H1 (cell line): Measurements from ENCODE around the gene MGAT5. TPM values are rescaled to one million over a fixed set of nuclear protein-coding genes. Genes with fewer than 3 reads are reported as not detected.

Source experiments
- CTCF ChIA-PET: fragments of 300-600 bp; sonication (Branson Sonifier 250); formaldehyde crosslinking; loops from one replicate; lab custom pipeline; 2021; ENCODE audit not compliant: partially characterized antibody; lab: Charles Lee
- POLR2A ChIA-PET: fragments of 300-600 bp; sonication (Branson Sonifier 250); formaldehyde crosslinking; loops from one replicate; lab custom pipeline; 2021; ENCODE audit warnings: inconsistent platforms; ENCODE audit not compliant: partially characterized antibody; lab: Charles Lee
- DNase-seq, 2 experiments: peaks; one replicate each; pipeline versions ENCODE4 v3.0.0 to v3.0.0-alpha.2; 2010 to 2022; ENCODE audit warnings: low spot score in 2 of 2, low read depth in 1 of 2, mixed read lengths in 1 of 2
- FAIRE-seq: peaks from 2 replicates; lab custom pipeline; 2011; peaks lifted over from hg19 to GRCh38; lab: Jason Lieb, UNC
- H2AFZ ChIP-seq: 2 replicates; pipeline ENCODE4 v1.8.1; 2012; ENCODE audit warnings: low read length, inconsistent platforms
- H2AK5ac ChIP-seq: 2 replicates; pipeline ENCODE4 v1.6.1; 2013; ENCODE audit warnings: low read depth, low read length
- H2BK120ac ChIP-seq: replicated peaks from 2 replicates; pipeline ENCODE3; 2013; ENCODE audit warnings: low read depth, low read length, inconsistent platforms
- H2BK12ac ChIP-seq: 2 replicates; pipeline ENCODE4 v1.6.1; 2013; ENCODE audit warnings: low read depth, low read length
- H2BK15ac ChIP-seq: 2 replicates; pipeline ENCODE4 v1.6.1; 2013; ENCODE audit warnings: low read length
- H2BK20ac ChIP-seq: 2 replicates; pipeline ENCODE4 v1.6.1; 2013; ENCODE audit warnings: low read length
- H2BK5ac ChIP-seq: 2 replicates; pipeline ENCODE4 v1.6.1; 2013; ENCODE audit warnings: low read depth, low read length
- H3K14ac ChIP-seq: 2 replicates; pipeline ENCODE4 v1.6.1; 2013; ENCODE audit warnings: inconsistent platforms; ENCODE audit not compliant: insufficient read length
- H3K18ac ChIP-seq: 2 replicates; pipeline ENCODE4 v1.6.1; 2013; ENCODE audit warnings: low read length; ENCODE audit errors: extremely low read depth
- H3K23ac ChIP-seq: 2 replicates; pipeline ENCODE4 v1.6.1; 2013; ENCODE audit warnings: inconsistent platforms; ENCODE audit not compliant: insufficient read length
- H3K23me2 ChIP-seq: 2 replicates; pipeline ENCODE4 v1.6.1; 2013; ENCODE audit warnings: low read depth, low read length
- H3K27ac ChIP-seq: 2 replicates; pipeline ENCODE4 v1.6.1; 2011; ENCODE audit warnings: low read depth, low read length, inconsistent platforms
- H3K27me3 ChIP-seq, 4 experiments: replicated peaks in 1 of 4; 1 replicate in 1 of 4; 2 replicates in 3 of 4; pipeline versions ENCODE4 v1.6.1 to v1.8.1; 2011 to 2013; ENCODE audit warnings: low read length in 3 of 4, mild to moderate bottlenecking in 3 of 4, inconsistent platforms in 2 of 4, mixed read lengths in 2 of 4, moderate library complexity in 1 of 4; ENCODE audit not compliant: control insufficient read depth in 3 of 4, insufficient read depth in 3 of 4; ENCODE audit errors: extremely low read depth in 1 of 4
- H3K36me3 ChIP-seq, 4 experiments: 2 replicates each; pipeline versions ENCODE4 v1.6.1 to v1.8.1; 2011 to 2013; ENCODE audit warnings: mild to moderate bottlenecking in 4 of 4, low read length in 3 of 4, moderate library complexity in 2 of 4, control low read depth in 1 of 4, inconsistent platforms in 1 of 4; ENCODE audit not compliant: insufficient read depth in 4 of 4, control insufficient read depth in 2 of 4
- H3K4ac ChIP-seq: replicated peaks from 2 replicates; pipeline ENCODE3; 2013; ENCODE audit warnings: low read length, low read depth, mixed read lengths, inconsistent platforms; ENCODE audit not compliant: insufficient read length
- H3K4me1 ChIP-seq, 4 experiments: replicated peaks in 1 of 4; 1 replicate in 1 of 4; 2 replicates in 3 of 4; pipeline versions ENCODE4 v1.6.1 to v1.8.1; 2011 to 2013; ENCODE audit warnings: low read length in 3 of 4, inconsistent platforms in 2 of 4, mixed read lengths in 1 of 4; ENCODE audit not compliant: insufficient read depth in 4 of 4, control insufficient read depth in 3 of 4
- H3K4me2 ChIP-seq, 2 experiments: 2 replicates each; pipeline versions ENCODE4 v1.6.1 to v1.8.1; 2011 to 2013; ENCODE audit warnings: low read depth in 2 of 2, low read length in 2 of 2, control low read depth in 1 of 2, inconsistent platforms in 1 of 2, mild to moderate bottlenecking in 1 of 2; ENCODE audit not compliant: insufficient read depth in 1 of 2
- H3K4me3 ChIP-seq, 4 experiments: fragments of 200-600, 300-600 bp in 1 of 4; sonication (generic), shearing (Covaris generic), sonication (Bioruptor Twin) in 1 of 4; 2 replicates each; pipeline versions ENCODE4 v1.5.1 to v1.8.1; 2011 to 2016; ENCODE audit warnings: low read length in 4 of 4, low read depth in 3 of 4, control low read depth in 2 of 4, inconsistent platforms in 2 of 4, mild to moderate bottlenecking in 2 of 4, mixed read lengths in 1 of 4, moderate library complexity in 1 of 4; ENCODE audit not compliant: insufficient read depth in 2 of 4; ENCODE audit errors: extremely low read depth in 1 of 4
- H3K56ac ChIP-seq: replicated peaks from 2 replicates; pipeline ENCODE3; 2013; ENCODE audit warnings: low read depth, mild to moderate bottlenecking, mixed read lengths, low read length, inconsistent platforms; ENCODE audit not compliant: insufficient read length
- H3K79me1 ChIP-seq: 2 replicates; pipeline ENCODE4 v1.6.1; 2013; ENCODE audit warnings: low read depth, low read length, control low read depth
- H3K79me2 ChIP-seq, 2 experiments: 2 replicates each; pipeline versions ENCODE4 v1.6.1 to v1.8.1; 2012 to 2013; ENCODE audit warnings: low read length in 2 of 2, mild to moderate bottlenecking in 2 of 2, inconsistent platforms in 1 of 2; ENCODE audit not compliant: insufficient read depth in 2 of 2, control insufficient read depth in 1 of 2
- H3K9ac ChIP-seq, 4 experiments: replicated peaks in 1 of 4; 1 replicate in 1 of 4; 2 replicates in 3 of 4; pipeline versions ENCODE4 v1.6.1 to v1.8.1; 2011 to 2013; ENCODE audit warnings: low read depth in 3 of 4, low read length in 3 of 4, control low read depth in 2 of 4, mild to moderate bottlenecking in 2 of 4, moderate library complexity in 2 of 4, inconsistent platforms in 1 of 4; ENCODE audit errors: extremely low read depth in 1 of 4
- H3K9me3 ChIP-seq, 2 experiments: 2 replicates each; pipeline versions ENCODE4 v1.6.1 to v1.8.1; 2012 to 2013; ENCODE audit warnings: mild to moderate bottlenecking in 2 of 2, moderate library complexity in 2 of 2, control low read depth in 1 of 2, inconsistent platforms in 1 of 2, low read depth in 1 of 2, low read length in 1 of 2, mixed read lengths in 1 of 2; ENCODE audit not compliant: insufficient read depth in 2 of 2
- H4K20me1 ChIP-seq, 2 experiments: replicated peaks in 1 of 2; 2 replicates each; pipeline versions ENCODE3 to v1.8.1; 2011 to 2013; ENCODE audit warnings: inconsistent platforms in 2 of 2, low read length in 2 of 2, mild to moderate bottlenecking in 1 of 2; ENCODE audit not compliant: insufficient read depth in 2 of 2, control insufficient read depth in 1 of 2
- H4K5ac ChIP-seq: 2 replicates; pipeline ENCODE4 v1.6.1; 2013; ENCODE audit warnings: low read length, low read depth, mixed read lengths, inconsistent platforms; ENCODE audit not compliant: insufficient read length
- H4K8ac ChIP-seq: 2 replicates; pipeline ENCODE4 v1.8.0; 2013; ENCODE audit warnings: mild to moderate bottlenecking, moderate library complexity, low read length, inconsistent platforms; ENCODE audit not compliant: insufficient read depth; ENCODE audit errors: extremely low read depth
- H4K91ac ChIP-seq: replicated peaks from 2 replicates; pipeline ENCODE3; 2013; ENCODE audit warnings: low read length, mixed read lengths, inconsistent platforms; ENCODE audit not compliant: insufficient read length
- TAF1 ChIP-seq: IDR thresholded peaks from 2 replicates; pipeline ENCODE4 v1.6.1; 2011; ENCODE audit warnings: mild to moderate bottlenecking, low read depth, low read length
- ZNF274 ChIP-seq: IDR thresholded peaks from 2 replicates; pipeline ENCODE4 v1.7.0; 2012; ENCODE audit warnings: low read length, borderline replicate concordance; ENCODE audit errors: extremely low read depth
- WGBS, 2 experiments: shearing (Covaris generic) in 1 of 2; methylation state at CpG; one replicate each; pipeline versions ENCODE4 v1.1.6 to v1.1.7; 2013 to 2015; ENCODE audit warnings: low lambda C conversion rate in 2 of 2, mixed read lengths in 2 of 2, inconsistent platforms in 1 of 2, low coverage in 1 of 2, missing lambda C conversion rate in 1 of 2; ENCODE audit not compliant: insufficient replicate concordance in 2 of 2, insufficient coverage in 1 of 2, insufficient read length in 1 of 2; ENCODE audit errors: extremely low coverage in 1 of 2, missing lambda C conversion rate in 1 of 2; 5-methylcytosine and 5-hydroxymethylcytosine counted together
- polyA plus RNA-seq, 7 experiments: library from polyadenylated mRNA; depleted of rRNA in 3 of 7; stranded (reverse) in 5 of 7; unstranded in 2 of 7; fragments of >200 nt in 5 of 7; fragments of 200-250 nt in 2 of 7; gene quantifications; 1 replicate in 5 of 7; 2 replicates in 1 of 7; 4 replicates in 1 of 7; pipeline versions ENCODE4 v1.2.1 to v1.2.3, GENCODE V29; 2011 to 2013; ENCODE audit warnings: missing spikeins in 2 of 7, mixed read lengths in 2 of 7
- total RNA-seq: library from RNA; stranded (reverse); fragmentation: NEBNext Ultra II Directional; extraction: Animal tissue kit (Norgen Biotek cat#: 25700); gene quantifications from 2 replicates; pipeline ENCODE4 v1.2.1, GENCODE V29; 2021

The MGAT5 gene
- total and polyA plus RNA-seq, 2 of the 8 experiments (the other 6 are each of a cell fraction or from before 2014, with no cell fraction given) = 11.2 to 49.2 TPM

- Histone ChIP-seq H3K36me3 (0 out of 8 replicates have a peak, but pooled peaks cover 0 to 2% (median 0%) of the 10 kb centered on the region in 4 experiments), H3K27me3 (peaks cover 3 to 40% (median 22%) of the 10 kb centered on the region in 4 experiments; a peak in 6 of 7 replicates), H2BK15ac (no peak overlapping the region), H4K5ac (no peak overlapping the region), H2AK5ac (no peak overlapping the region), H3K4me3 (no peak overlapping the region), H2AFZ (no peak overlapping the region), H3K14ac (no peak overlapping the region), H3K4me1 (peaks cover 0 to 8% (median 5%) of the 10 kb centered on the region in 4 experiments; a peak in 4 of 7 replicates), H3K23ac (no peak overlapping the region), H4K8ac (no peak overlapping the region), H3K79me2 (no peaks in the 10 kb centered on the region), H3K27ac (no peak overlapping the region), H2BK12ac (no peak overlapping the region), H2BK20ac (no peak overlapping the region), H3K23me2 (no peaks in the 10 kb centered on the region), H3K18ac (no peak overlapping the region), H2BK120ac (no peak overlapping the region), H3K56ac (no peak overlapping the region), H3K4me2 (no peak overlapping the region), H3K9ac (no peak overlapping the region), H4K20me1 (peaks cover 10 to 16% of the 10 kb centered on the region in 2 experiments), H3K9me3 (no peaks in the 10 kb centered on the region), H4K91ac (no peak overlapping the region), H3K4ac (no peak overlapping the region), H3K79me1 (no peaks in the 10 kb centered on the region; the same call in 1 of the 2 replicates), H2BK5ac (no peak overlapping the region)
- 85% methylated on average over 7 of the region's 7 CpGs; no CpG with 5 or more reads in 1 of the 2 experiments for WGBS, 2 experiments
- no peak for FAIRE-seq
- ChIA-PET CTCF (interaction anchor here (10.9 kb wide), 1 partner anchor 16 kb away, joined by 132 read pairs; no protein-coding TSS in a partner anchor), POLR2A (no interaction called here)
- TF ChIP-seq ZNF274 (no peak), TAF1 (no peak)
- no peak for DNase-seq
These were observed 179.6 kb downstream of the MGAT5 start for GRCh38 chr2:134433469-134433868.
